C4-2B (cell line): ENCODE data around the gene CILP.

Experiments
- CTCF ChIP-seq: fragments of 450-650 bp; conservative IDR thresholded peaks from 2 replicates; pipeline ENCODE4 v1.5.1; 2017; ENCODE audit warnings: mild to moderate bottlenecking
- ZFX ChIP-seq: fragments of 450-650 bp; IDR thresholded peaks from 2 replicates; pipeline ENCODE4 v1.6.1; 2017

GRCh38 chr15:65248511-65249255 lies 37.4 kb upstream of the CILP start:
- no peak for TF ChIP-seq CTCF
- TF ChIP-seq ZFX: no peak
